Endothelial cell of umbilical vein (primary cell): ENCODE measurements around the gene ACTR1A. TPM values are rescaled to one million over a fixed set of nuclear protein-coding genes. Genes with fewer than 3 reads are reported as not detected.

Source experiments
- BruUV-seq: library from RNA; stranded (reverse); fragments of 400-500 nt; replicated peaks from 2 replicates; lab custom pipeline; 2021; lab: Mats Ljungman, UMichigan
- CTCF ChIA-PET: fragments of 300-600, 350-600 bp; sonication (Branson Sonifier 250); formaldehyde crosslinking; loops from one replicate; lab custom pipeline; 2021; ENCODE audit warnings: antibody characterized with exemption, inconsistent platforms; lab: Charles Lee
- POLR2A ChIA-PET: fragments of 300-600, 350-600 bp; sonication (Branson Sonifier 250); formaldehyde crosslinking; loops from one replicate; lab custom pipeline; 2021; ENCODE audit warnings: antibody characterized with exemption, inconsistent platforms; lab: Charles Lee
- DNase-seq: peaks from one replicate; pipeline ENCODE4 v3.0.0-alpha.2; 2011; ENCODE audit warnings: low read depth, low spot score
- FAIRE-seq: peaks from 2 replicates; lab custom pipeline; 2011; peaks lifted over from hg19 to GRCh38; lab: Jason Lieb, UNC
- H2AFZ ChIP-seq: 2 replicates; pipeline ENCODE4 v1.6.0; 2012; ENCODE audit warnings: low read depth, low read length, control low read depth, inconsistent platforms
- H3K27ac ChIP-seq: 2 replicates; pipeline ENCODE4 v1.5.1; 2011; ENCODE audit warnings: low read depth, mild to moderate bottlenecking, control low read depth, low read length, moderate library complexity; ENCODE audit not compliant: insufficient read depth
- H3K27me3 ChIP-seq, 2 experiments: 2 replicates each; pipeline versions ENCODE4 v1.6.0 to v1.6.1; 2011; ENCODE audit warnings: low read length in 2 of 2, mixed read lengths in 1 of 2; ENCODE audit not compliant: control insufficient read depth in 2 of 2, insufficient read depth in 2 of 2
- H3K36me3 ChIP-seq, 2 experiments: 2 replicates in 1 of 2; 3 replicates in 1 of 2; pipeline ENCODE4 v1.5.1; 2011; ENCODE audit warnings: low read length in 2 of 2, mild to moderate bottlenecking in 1 of 2, moderate library complexity in 1 of 2; ENCODE audit not compliant: control insufficient read depth in 2 of 2, insufficient read depth in 2 of 2; ENCODE audit errors: extremely low read depth in 1 of 2
- H3K4me1 ChIP-seq: 3 replicates; pipeline ENCODE4 v1.5.1; 2011; ENCODE audit warnings: mild to moderate bottlenecking, low read length; ENCODE audit not compliant: control insufficient read depth, insufficient read depth; ENCODE audit errors: extremely low read depth
- H3K4me2 ChIP-seq: 2 replicates; pipeline ENCODE4 v1.6.1; 2011; ENCODE audit warnings: low read length, control low read depth, mixed read lengths; ENCODE audit not compliant: insufficient read depth
- H3K4me3 ChIP-seq, 3 experiments: fragments of 200-600 bp in 1 of 3; sonication (generic), shearing (Covaris generic) in 1 of 3; replicated peaks in 1 of 3; 2 replicates each; pipeline ENCODE4 v1.5.1; 2011 to 2016; ENCODE audit warnings: control low read depth in 3 of 3, low read length in 3 of 3, mild to moderate bottlenecking in 2 of 3, inconsistent platforms in 1 of 3, low read depth in 1 of 3, moderate library complexity in 1 of 3; ENCODE audit not compliant: insufficient read depth in 1 of 3
- H3K79me2 ChIP-seq: 2 replicates; pipeline ENCODE4 v1.6.0; 2012; ENCODE audit warnings: low read length, inconsistent platforms; ENCODE audit not compliant: control insufficient read depth, insufficient read depth
- H3K9ac ChIP-seq: replicated peaks from 2 replicates; pipeline ENCODE3; 2011; ENCODE audit warnings: low read length, control low read depth; ENCODE audit not compliant: insufficient read depth; ENCODE audit errors: extremely low read depth
- H3K9me1 ChIP-seq: replicated peaks from 3 replicates; pipeline ENCODE4 v1.6.0; 2011; ENCODE audit warnings: mild to moderate bottlenecking, low read length; ENCODE audit not compliant: control insufficient read depth, insufficient read depth; ENCODE audit errors: extremely low read depth
- H3K9me3 ChIP-seq: replicated peaks from 2 replicates; pipeline ENCODE4 v1.5.1; 2012; ENCODE audit warnings: low read length, inconsistent platforms; ENCODE audit not compliant: control insufficient read depth, insufficient read depth
- H4K20me1 ChIP-seq: replicated peaks from 2 replicates; pipeline ENCODE3; 2011; ENCODE audit warnings: mild to moderate bottlenecking, low read length; ENCODE audit not compliant: control insufficient read depth, insufficient read depth; ENCODE audit errors: extremely low read depth
- EZH2 ChIP-seq: IDR thresholded peaks from 2 replicates; pipeline ENCODE4 v1.6.1; 2012; ENCODE audit warnings: borderline replicate concordance, low read depth, mild to moderate bottlenecking, moderate library complexity, low read length, inconsistent platforms; ENCODE audit not compliant: severe bottlenecking
- FOS ChIP-seq: IDR thresholded peaks from 2 replicates; pipeline ENCODE4 v1.6.1; 2011; ENCODE audit warnings: mild to moderate bottlenecking, low read length, moderate library complexity, borderline replicate concordance; ENCODE audit not compliant: insufficient read depth
- GATA2 ChIP-seq: IDR thresholded peaks from 2 replicates; pipeline ENCODE4 v1.7.0; 2011; ENCODE audit warnings: low read depth, mild to moderate bottlenecking, moderate library complexity, mixed read lengths, low read length; ENCODE audit not compliant: insufficient read length, insufficient read depth
- JUN ChIP-seq: IDR thresholded peaks from 2 replicates; pipeline ENCODE4 v1.6.1; 2011; ENCODE audit warnings: borderline replicate concordance, low read depth; ENCODE audit not compliant: insufficient read length, insufficient read depth
- MYC ChIP-seq: IDR thresholded peaks from one replicate; pipeline ENCODE4 v1.6.1; 2011; ENCODE audit warnings: mild to moderate bottlenecking, low read depth, low read length
- POLR2A ChIP-seq: IDR thresholded peaks from 2 replicates; pipeline ENCODE4 v1.6.1; 2012; ENCODE audit warnings: low read depth, mild to moderate bottlenecking, control low read depth, low read length
- POLR2AphosphoS5 ChIP-seq: IDR thresholded peaks from 2 replicates; pipeline ENCODE4 v1.6.1; 2012; ENCODE audit warnings: low read depth, mild to moderate bottlenecking, control low read depth, low read length, moderate library complexity; ENCODE audit not compliant: insufficient read depth
- dilution Hi-C: fragments of 300-500 bp; cut with MboI; formaldehyde crosslinking; loops from one replicate; pipeline ENCODE4 v1.15.0; 2019; ENCODE audit warnings: low sequenced_read_pairs; ENCODE audit not compliant: extremely low pct_ligation_motif_present
- intact Hi-C: fragments of 100-400 bp; cut with micrococcal nuclease; formaldehyde crosslinking; loops from one replicate; pipeline ENCODE4 v1.10.0; 2022
- polyA plus RNA-seq, 4 experiments: library from polyadenylated mRNA; depleted of rRNA in 3 of 4; stranded (reverse) in 3 of 4; unstranded in 1 of 4; fragments of >200 nt; gene quantifications; 2 replicates each; pipeline versions ENCODE4 v1.2.1 to v1.2.3, GENCODE V29; 2011 to 2012; ENCODE audit warnings: missing spikeins in 1 of 4
- total RNA-seq: library from RNA; stranded (reverse); gene quantifications from 2 replicates; pipeline ENCODE4 v1.2.3, GENCODE V29; 2021
- TF ChIP-seq, protein P1 (sequence below), 2 donors: IDR thresholded peaks; 1 replicate in 1 of 2; 2 replicates in 1 of 2; pipeline ENCODE4 v1.5.1; 2011; ENCODE audit warnings: low read length in 2 of 2, mild to moderate bottlenecking in 2 of 2, moderate library complexity in 2 of 2, control low read depth in 1 of 2, inconsistent platforms in 1 of 2, low read depth in 1 of 2; ENCODE audit not compliant: insufficient read depth in 1 of 2; ENCODE audit errors: extremely low read depth in 1 of 2
- TF ChIP-seq, protein P2 (sequence below): IDR thresholded peaks from 2 replicates; pipeline ENCODE4 v1.6.1; 2011; ENCODE audit not compliant: insufficient read depth, insufficient read length

The ACTR1A gene
- total and polyA plus RNA-seq, 2 donors (not counting 3 experiments of a cell fraction or from before 2014, with no cell fraction given) = 155 to 164 TPM

DNA sequence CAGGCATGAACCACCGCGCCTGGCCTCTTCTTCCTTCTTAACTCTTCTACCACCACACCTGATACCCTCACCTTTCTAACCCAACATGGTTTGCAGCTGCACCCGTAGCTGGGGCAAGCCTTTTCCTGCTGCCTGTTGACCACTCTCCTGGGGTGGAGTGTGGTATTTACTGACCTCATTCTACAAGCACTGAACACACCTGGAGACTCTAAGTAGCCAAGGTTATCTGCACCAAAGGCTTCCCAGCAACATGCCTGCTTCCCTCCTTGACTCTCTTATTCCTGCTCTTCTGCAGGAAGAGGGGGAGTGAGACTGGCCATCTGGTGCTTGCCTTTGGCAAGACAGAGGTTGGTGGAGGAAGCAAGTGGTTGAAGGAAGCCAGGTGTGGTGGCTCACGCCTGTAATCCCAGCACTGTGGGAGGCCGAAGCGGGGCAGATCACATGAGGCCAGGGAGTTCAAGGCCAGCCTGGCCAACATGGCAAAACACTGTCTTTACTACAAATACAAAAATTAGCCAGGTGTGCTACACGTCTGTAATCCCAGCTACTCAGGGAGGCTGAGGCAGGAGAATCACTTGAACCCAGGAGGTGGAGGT lies 10.1 kb downstream of the ACTR1A start:
- dilution Hi-C loops (no loop called here), intact Hi-C loops (no loop called here)
- H3K9ac ChIP-seq = no peak overlapping the region
- POLR2A ChIA-PET = no interaction called here
- peaks cover 6% of the 10 kb centered on the region for H4K20me1 ChIP-seq
- H2AFZ ChIP-seq = no peak overlapping the region
- FAIRE-seq = no peak
- H3K36me3 ChIP-seq = peaks cover 15 to 20% of the 10 kb centered on the region in 2 experiments
- no peaks in the 10 kb centered on the region for H3K27me3 ChIP-seq
- BruUV-seq = no TSS peak
- H3K4me3 ChIP-seq = no peak overlapping the region
- no peak for DNase-seq
- H3K27ac ChIP-seq = no peak overlapping the region
- TF ChIP-seq EZH2 (no peak), MYC (no peak), JUN (no peak), FOS (no peak), POLR2AphosphoS5 (no peak), POLR2A (no peak), GATA2 (no peak)
- TF ChIP-seq, protein P1, sequence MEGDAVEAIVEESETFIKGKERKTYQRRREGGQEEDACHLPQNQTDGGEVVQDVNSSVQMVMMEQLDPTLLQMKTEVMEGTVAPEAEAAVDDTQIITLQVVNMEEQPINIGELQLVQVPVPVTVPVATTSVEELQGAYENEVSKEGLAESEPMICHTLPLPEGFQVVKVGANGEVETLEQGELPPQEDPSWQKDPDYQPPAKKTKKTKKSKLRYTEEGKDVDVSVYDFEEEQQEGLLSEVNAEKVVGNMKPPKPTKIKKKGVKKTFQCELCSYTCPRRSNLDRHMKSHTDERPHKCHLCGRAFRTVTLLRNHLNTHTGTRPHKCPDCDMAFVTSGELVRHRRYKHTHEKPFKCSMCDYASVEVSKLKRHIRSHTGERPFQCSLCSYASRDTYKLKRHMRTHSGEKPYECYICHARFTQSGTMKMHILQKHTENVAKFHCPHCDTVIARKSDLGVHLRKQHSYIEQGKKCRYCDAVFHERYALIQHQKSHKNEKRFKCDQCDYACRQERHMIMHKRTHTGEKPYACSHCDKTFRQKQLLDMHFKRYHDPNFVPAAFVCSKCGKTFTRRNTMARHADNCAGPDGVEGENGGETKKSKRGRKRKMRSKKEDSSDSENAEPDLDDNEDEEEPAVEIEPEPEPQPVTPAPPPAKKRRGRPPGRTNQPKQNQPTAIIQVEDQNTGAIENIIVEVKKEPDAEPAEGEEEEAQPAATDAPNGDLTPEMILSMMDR (IDR thresholded peaks at IDR 0.05; ENCODE audit: extremely low read depth in 1 of 2, insufficient read depth in 1 of 2, low read depth in 1 of 2, low read length in 2 of 2) = no peak
- TF ChIP-seq, protein P2, sequence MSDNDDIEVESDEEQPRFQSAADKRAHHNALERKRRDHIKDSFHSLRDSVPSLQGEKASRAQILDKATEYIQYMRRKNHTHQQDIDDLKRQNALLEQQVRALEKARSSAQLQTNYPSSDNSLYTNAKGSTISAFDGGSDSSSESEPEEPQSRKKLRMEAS = no peak
- no peaks in the 10 kb centered on the region for H3K9me1 ChIP-seq
- no peaks in the 10 kb centered on the region for H3K4me1 ChIP-seq
- H3K79me2 ChIP-seq = peaks cover 64% of the 10 kb centered on the region
- CTCF ChIA-PET = interaction anchor here (0.9 kb wide), 1 partner anchor 11 kb away, joined by 3 read pairs; no protein-coding TSS in a partner anchor
- no peak overlapping the region for H3K4me2 ChIP-seq
- no peaks in the 10 kb centered on the region for H3K9me3 ChIP-seq
